K562 (cell line): ENCODE results near the gene ACO2. TPM values are rescaled to one million over a fixed set of nuclear protein-coding genes. Genes with fewer than 3 reads are reported as not detected.

Experiments used
- BRD9 ChIP-seq: fragments of 450-650 bp; IDR thresholded peaks from 2 replicates; pipeline ENCODE4 v1.6.1; 2018; ENCODE audit warnings: low read depth; ENCODE audit not compliant: partially characterized antibody
- DNMT1 ChIP-seq: fragments of 450-650 bp; IDR thresholded peaks from 2 replicates; pipeline ENCODE4 v1.6.1; 2016; ENCODE audit warnings: antibody characterized with exemption, mild to moderate bottlenecking
- DPF2 ChIP-seq: fragments of 450-650 bp; IDR thresholded peaks from 2 replicates; pipeline ENCODE4 v1.6.1; 2016
- LCOR ChIP-seq: sonication (generic); formaldehyde crosslinking; IDR thresholded peaks from 2 replicates; pipeline ENCODE4 v1.8.0; 2022; ENCODE audit warnings: mild to moderate bottlenecking, missing genetic modification reagents
- POLR2H ChIP-seq: IDR thresholded peaks from 2 replicates; pipeline ENCODE4 v1.6.1; 2016; ENCODE audit warnings: missing genetic modification characterization, low read depth, mild to moderate bottlenecking, control low read depth, missing compliant biosample characterization, moderate library complexity
- SMAD4 ChIP-seq: fragments of 250-450 bp; sonication (Bioruptor Pico); conservative IDR thresholded peaks from 2 replicates; pipeline ENCODE4 v1.8.0; 2021; ENCODE audit warnings: inconsistent platforms, mild to moderate bottlenecking, moderate library complexity
- SNRNP70 ChIP-seq: fragments of 200-400 bp; formaldehyde crosslinking; optimal IDR thresholded peaks from 2 replicates; pipeline ENCODE3; 2017; ENCODE audit warnings: low read depth, low read length
- ZNF263 ChIP-seq: sonication (generic); formaldehyde crosslinking; IDR thresholded peaks from 2 replicates; pipeline ENCODE4 v1.8.0; 2022; ENCODE audit warnings: mild to moderate bottlenecking, missing genetic modification reagents, borderline replicate concordance
- polyA plus RNA-seq, 8 experiments: library from polyadenylated mRNA; depleted of rRNA in 4 of 8; stranded (reverse) in 5 of 8; unstranded in 3 of 8; fragments of >200 nt; fragmentation: Nextera tagmentation in 2 of 8; fragmentation: Illumina TruSeq in 1 of 8; extraction: Ambion mirVana in 2 of 8; extraction: Trizol in 1 of 8; gene quantifications; 2 replicates each; pipeline versions ENCODE4 v1.2.1 to v1.2.3, GENCODE V29; 2011 to 2014; ENCODE audit warnings: inconsistent platforms in 1 of 8, missing spikeins in 1 of 8
- total RNA-seq, 7 experiments: library from RNA; depleted of rRNA in 6 of 7; stranded (reverse); fragments of >200 nt in 6 of 7; fragmentation: Illumina TruSeq in 2 of 7; extraction: Trizol in 2 of 7; gene quantifications; 2 replicates each; pipeline versions ENCODE4 v1.2.1 to v1.2.3, GENCODE V29; 2011 to 2021; ENCODE audit warnings: low replicate concordance in 1 of 7
- TF ChIP-seq, protein P1 (sequence below): IDR thresholded peaks from 3 replicates; pipeline ENCODE4 v1.6.1; 2011; ENCODE audit warnings: borderline replicate concordance, mild to moderate bottlenecking; ENCODE audit not compliant: insufficient read length, insufficient read depth
- TF ChIP-seq, protein P2 (sequence below): fragments of 200-600 bp; sonication (generic); IDR thresholded peaks from one replicate; pipeline ENCODE4 v1.6.1; 2012; ENCODE audit warnings: mild to moderate bottlenecking, low read depth, low read length, inconsistent platforms

ACO2 gene
- total and polyA plus RNA-seq, 9 of the 15 experiments (the other 6 are each of a cell fraction or from before 2014, with no cell fraction given) = 16.2 to 119 (median 43.2) TPM

DNA sequence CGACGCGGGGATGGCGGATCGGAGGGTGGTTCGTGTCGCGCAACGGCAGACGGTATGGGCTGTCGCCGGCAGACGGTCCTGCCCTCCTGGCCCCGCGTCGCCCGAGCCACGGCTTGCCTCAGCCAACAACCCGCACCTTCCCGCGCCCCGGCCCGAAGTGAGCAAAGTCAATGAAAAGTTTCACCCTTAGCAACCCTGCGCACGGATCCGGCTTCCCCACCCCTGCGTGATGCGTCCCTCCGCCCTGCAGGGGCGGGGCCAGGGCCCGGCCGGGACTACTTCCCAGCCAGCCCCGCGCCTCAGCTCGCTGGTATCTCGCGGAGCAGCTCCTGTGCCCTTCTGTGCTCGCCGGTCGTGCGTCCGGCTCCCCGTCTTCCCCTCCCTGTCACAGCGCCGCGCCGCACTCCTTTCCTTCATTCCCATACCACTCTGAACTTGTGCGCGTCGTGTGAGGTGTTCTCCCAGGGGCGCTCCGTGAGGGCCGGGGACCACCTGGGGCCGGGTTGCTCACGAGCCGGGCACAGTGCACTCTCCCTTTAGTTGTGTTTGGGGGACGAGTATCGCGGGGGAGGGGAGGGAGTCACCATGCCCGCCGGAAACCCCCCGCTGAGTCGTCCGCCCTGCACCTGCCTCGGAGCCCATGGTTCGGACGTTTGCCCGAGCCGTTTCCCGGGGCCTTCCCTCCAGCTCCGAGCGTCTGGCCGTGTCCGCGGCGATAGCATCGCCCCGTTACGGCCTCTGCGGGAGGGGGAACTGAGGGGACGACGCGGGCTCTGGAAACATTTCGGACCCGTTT, 22.1 kb upstream of the ACO2 start, which contains the start of gene TOB2 (continued):
- TF ChIP-seq LCOR (CRISPR knock-in tag) (peak; percentile 41; the same call in 1 of the 2 replicates), DPF2 (peak; percentile 46; the same call in 1 of the 2 replicates), BRD9 (no peak), POLR2H (tag) (peak; percentile 95), DNMT1 (no peak), SMAD4 (CRISPR knock-in tag) (peak; percentile 58; the same call in 1 of the 2 replicates), SNRNP70 (no peak), ZNF263 (CRISPR knock-in tag) (peak; percentile 98)
- TF ChIP-seq, protein P1, sequence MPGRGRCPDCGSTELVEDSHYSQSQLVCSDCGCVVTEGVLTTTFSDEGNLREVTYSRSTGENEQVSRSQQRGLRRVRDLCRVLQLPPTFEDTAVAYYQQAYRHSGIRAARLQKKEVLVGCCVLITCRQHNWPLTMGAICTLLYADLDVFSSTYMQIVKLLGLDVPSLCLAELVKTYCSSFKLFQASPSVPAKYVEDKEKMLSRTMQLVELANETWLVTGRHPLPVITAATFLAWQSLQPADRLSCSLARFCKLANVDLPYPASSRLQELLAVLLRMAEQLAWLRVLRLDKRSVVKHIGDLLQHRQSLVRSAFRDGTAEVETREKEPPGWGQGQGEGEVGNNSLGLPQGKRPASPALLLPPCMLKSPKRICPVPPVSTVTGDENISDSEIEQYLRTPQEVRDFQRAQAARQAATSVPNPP = no peak
- TF ChIP-seq, protein P2, sequence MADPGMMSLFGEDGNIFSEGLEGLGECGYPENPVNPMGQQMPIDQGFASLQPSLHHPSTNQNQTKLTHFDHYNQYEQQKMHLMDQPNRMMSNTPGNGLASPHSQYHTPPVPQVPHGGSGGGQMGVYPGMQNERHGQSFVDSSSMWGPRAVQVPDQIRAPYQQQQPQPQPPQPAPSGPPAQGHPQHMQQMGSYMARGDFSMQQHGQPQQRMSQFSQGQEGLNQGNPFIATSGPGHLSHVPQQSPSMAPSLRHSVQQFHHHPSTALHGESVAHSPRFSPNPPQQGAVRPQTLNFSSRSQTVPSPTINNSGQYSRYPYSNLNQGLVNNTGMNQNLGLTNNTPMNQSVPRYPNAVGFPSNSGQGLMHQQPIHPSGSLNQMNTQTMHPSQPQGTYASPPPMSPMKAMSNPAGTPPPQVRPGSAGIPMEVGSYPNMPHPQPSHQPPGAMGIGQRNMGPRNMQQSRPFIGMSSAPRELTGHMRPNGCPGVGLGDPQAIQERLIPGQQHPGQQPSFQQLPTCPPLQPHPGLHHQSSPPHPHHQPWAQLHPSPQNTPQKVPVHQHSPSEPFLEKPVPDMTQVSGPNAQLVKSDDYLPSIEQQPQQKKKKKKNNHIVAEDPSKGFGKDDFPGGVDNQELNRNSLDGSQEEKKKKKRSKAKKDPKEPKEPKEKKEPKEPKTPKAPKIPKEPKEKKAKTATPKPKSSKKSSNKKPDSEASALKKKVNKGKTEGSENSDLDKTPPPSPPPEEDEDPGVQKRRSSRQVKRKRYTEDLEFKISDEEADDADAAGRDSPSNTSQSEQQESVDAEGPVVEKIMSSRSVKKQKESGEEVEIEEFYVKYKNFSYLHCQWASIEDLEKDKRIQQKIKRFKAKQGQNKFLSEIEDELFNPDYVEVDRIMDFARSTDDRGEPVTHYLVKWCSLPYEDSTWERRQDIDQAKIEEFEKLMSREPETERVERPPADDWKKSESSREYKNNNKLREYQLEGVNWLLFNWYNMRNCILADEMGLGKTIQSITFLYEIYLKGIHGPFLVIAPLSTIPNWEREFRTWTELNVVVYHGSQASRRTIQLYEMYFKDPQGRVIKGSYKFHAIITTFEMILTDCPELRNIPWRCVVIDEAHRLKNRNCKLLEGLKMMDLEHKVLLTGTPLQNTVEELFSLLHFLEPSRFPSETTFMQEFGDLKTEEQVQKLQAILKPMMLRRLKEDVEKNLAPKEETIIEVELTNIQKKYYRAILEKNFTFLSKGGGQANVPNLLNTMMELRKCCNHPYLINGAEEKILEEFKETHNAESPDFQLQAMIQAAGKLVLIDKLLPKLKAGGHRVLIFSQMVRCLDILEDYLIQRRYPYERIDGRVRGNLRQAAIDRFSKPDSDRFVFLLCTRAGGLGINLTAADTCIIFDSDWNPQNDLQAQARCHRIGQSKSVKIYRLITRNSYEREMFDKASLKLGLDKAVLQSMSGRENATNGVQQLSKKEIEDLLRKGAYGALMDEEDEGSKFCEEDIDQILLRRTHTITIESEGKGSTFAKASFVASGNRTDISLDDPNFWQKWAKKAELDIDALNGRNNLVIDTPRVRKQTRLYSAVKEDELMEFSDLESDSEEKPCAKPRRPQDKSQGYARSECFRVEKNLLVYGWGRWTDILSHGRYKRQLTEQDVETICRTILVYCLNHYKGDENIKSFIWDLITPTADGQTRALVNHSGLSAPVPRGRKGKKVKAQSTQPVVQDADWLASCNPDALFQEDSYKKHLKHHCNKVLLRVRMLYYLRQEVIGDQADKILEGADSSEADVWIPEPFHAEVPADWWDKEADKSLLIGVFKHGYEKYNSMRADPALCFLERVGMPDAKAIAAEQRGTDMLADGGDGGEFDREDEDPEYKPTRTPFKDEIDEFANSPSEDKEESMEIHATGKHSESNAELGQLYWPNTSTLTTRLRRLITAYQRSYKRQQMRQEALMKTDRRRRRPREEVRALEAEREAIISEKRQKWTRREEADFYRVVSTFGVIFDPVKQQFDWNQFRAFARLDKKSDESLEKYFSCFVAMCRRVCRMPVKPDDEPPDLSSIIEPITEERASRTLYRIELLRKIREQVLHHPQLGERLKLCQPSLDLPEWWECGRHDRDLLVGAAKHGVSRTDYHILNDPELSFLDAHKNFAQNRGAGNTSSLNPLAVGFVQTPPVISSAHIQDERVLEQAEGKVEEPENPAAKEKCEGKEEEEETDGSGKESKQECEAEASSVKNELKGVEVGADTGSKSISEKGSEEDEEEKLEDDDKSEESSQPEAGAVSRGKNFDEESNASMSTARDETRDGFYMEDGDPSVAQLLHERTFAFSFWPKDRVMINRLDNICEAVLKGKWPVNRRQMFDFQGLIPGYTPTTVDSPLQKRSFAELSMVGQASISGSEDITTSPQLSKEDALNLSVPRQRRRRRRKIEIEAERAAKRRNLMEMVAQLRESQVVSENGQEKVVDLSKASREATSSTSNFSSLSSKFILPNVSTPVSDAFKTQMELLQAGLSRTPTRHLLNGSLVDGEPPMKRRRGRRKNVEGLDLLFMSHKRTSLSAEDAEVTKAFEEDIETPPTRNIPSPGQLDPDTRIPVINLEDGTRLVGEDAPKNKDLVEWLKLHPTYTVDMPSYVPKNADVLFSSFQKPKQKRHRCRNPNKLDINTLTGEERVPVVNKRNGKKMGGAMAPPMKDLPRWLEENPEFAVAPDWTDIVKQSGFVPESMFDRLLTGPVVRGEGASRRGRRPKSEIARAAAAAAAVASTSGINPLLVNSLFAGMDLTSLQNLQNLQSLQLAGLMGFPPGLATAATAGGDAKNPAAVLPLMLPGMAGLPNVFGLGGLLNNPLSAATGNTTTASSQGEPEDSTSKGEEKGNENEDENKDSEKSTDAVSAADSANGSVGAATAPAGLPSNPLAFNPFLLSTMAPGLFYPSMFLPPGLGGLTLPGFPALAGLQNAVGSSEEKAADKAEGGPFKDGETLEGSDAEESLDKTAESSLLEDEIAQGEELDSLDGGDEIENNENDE = no peak
